HG03039 (cell line): ENCODE measurements around the gene LDHA.

ENCODE experiments used
- ATAC-seq: cut with Tn5 transposase; IDR thresholded peaks from one replicate; pipeline ENCODE4 v1.9.1; 2021; ENCODE audit warnings: mild to moderate bottlenecking, moderate library complexity; ENCODE audit not compliant: unreplicated experiment

Gene LDHA

GRCh38 chr11:18394275-18394927 is at the start of gene LDHA:
Gene LDHA, plus strand, starts transcription at chr11:18394563. Its CDS starts 2,280 bp downstream, at chr11:18396843.
- ATAC-seq: peak; percentile 60

- ATAC-seq: no peak
These were observed 46.8 kb upstream of the LDHA start for GRCh38 chr11:18347471-18348125.

- no peak for ATAC-seq
These were observed 41.8 kb upstream of the LDHA start for GRCh38 chr11:18352581-18352980.

GRCh38 chr11:18358646-18359045 is 35.7 kb upstream of the LDHA start:
- ATAC-seq: no peak

- ATAC-seq: no peak
These were observed 33.2 kb upstream of the LDHA start for GRCh38 chr11:18361154-18361553.

GRCh38 chr11:18364495-18365073 is 29.8 kb upstream of the LDHA start:
- no peak for ATAC-seq

- ATAC-seq: no peak
These were observed 28.6 kb upstream of the LDHA start for GRCh38 chr11:18365741-18366140.

GRCh38 chr11:18366286-18366685 is 28.1 kb upstream of the LDHA start:
- ATAC-seq: no peak

GRCh38 chr11:18367431-18367830 is 26.9 kb upstream of the LDHA start:
- ATAC-seq: no peak

GRCh38 chr11:18368221-18368620 is 26.1 kb upstream of the LDHA start:
- no peak for ATAC-seq

- no peak for ATAC-seq
These were observed 25.0 kb upstream of the LDHA start for GRCh38 chr11:18369398-18369797.

GRCh38 chr11:18371279-18371678 is 23.1 kb upstream of the LDHA start:
- no peak for ATAC-seq

GRCh38 chr11:18372201-18372600 is 22.2 kb upstream of the LDHA start:
- ATAC-seq: no peak

- ATAC-seq: no peak
These were observed 19.4 kb upstream of the LDHA start for GRCh38 chr11:18374956-18375355.

- ATAC-seq: no peak
These were observed 18.4 kb upstream of the LDHA start for GRCh38 chr11:18375941-18376340.

- ATAC-seq: no peak
These were observed 15.2 kb upstream of the LDHA start for GRCh38 chr11:18379201-18379600.

- peak; percentile 89 for ATAC-seq
These were observed 10.8 kb upstream of the LDHA start for GRCh38 chr11:18383388-18384156.

- ATAC-seq: peak; percentile 27
These were observed 10.2 kb upstream of the LDHA start for GRCh38 chr11:18384157-18384641.

- no peak for ATAC-seq
These were observed 4.3 kb upstream of the LDHA start for GRCh38 chr11:18390088-18390487.

- ATAC-seq: no peak
These were observed 1.7 kb upstream of the LDHA start for GRCh38 chr11:18392434-18393321.
